GM11168 (cell line): ENCODE measurements around the gene CLINT1.
"Not testable (repeated sequence)": the region's sequence is repeated elsewhere in the genome, so short reads cannot be mapped to it uniquely, and the experiment has no call there.

ENCODE experiments used
- in situ Hi-C: fragments of 300-500 bp; cut with MboI; formaldehyde crosslinking; loops from one replicate; pipeline ENCODE4 v1.12.0; 2022; ENCODE audit warnings: low sequenced_read_pairs; ENCODE audit not compliant: unreplicated experiment

Gene CLINT1

DNA sequence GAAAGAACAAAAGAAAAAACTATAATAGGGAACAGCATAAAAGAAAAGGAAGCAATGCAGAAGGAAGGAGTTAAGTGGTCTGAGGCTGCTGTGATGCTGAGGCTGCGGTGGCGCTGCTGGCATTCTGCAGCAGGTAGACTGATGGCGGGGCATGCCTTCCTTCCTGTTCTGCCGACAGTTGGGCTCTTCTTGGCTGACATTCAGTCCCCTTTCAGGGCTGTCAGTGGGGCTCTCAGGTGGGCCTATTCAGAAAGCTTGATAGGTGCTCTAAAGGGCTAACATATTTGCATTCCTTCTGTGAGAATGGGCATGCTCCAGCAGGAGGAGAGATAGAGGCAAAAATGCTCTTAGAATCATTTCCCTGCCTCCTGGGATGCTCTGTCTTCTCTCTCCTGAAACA is 5.1 kb upstream of the CLINT1 start:
- in situ Hi-C loops, result no loop called here

DNA sequence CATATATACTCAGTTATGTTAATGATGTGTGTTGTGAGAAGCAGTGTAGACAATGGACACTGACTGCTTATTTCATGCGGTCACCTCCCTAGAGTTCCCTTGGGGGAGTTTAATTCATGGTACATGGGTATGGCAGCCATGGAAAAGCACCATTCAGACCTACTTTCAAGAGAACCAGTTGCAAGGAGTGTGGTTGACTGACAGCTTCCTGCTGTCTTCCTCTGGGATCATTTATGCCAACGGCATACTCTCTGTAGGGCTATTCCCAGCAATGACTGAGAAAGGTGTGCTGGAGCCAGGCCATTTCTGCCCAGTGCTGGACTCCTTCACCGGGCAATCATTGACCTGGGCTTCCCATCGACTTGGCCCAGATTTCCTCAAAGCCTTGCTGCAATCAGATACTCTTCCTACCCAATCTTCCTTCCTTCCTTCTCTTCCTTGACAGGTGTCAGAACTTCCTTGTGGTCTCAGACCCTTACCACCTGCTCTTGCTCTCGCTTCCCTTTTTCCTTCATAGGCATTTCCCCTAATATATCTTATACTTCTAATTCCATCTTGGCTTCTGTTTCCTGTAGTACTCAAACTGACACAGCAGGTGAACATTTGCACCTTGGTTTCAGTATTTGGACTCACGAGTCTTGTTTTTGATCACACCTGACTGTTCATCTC is 3.4 kb upstream of the CLINT1 start:
- in situ Hi-C loops, result no loop called here

DNA sequence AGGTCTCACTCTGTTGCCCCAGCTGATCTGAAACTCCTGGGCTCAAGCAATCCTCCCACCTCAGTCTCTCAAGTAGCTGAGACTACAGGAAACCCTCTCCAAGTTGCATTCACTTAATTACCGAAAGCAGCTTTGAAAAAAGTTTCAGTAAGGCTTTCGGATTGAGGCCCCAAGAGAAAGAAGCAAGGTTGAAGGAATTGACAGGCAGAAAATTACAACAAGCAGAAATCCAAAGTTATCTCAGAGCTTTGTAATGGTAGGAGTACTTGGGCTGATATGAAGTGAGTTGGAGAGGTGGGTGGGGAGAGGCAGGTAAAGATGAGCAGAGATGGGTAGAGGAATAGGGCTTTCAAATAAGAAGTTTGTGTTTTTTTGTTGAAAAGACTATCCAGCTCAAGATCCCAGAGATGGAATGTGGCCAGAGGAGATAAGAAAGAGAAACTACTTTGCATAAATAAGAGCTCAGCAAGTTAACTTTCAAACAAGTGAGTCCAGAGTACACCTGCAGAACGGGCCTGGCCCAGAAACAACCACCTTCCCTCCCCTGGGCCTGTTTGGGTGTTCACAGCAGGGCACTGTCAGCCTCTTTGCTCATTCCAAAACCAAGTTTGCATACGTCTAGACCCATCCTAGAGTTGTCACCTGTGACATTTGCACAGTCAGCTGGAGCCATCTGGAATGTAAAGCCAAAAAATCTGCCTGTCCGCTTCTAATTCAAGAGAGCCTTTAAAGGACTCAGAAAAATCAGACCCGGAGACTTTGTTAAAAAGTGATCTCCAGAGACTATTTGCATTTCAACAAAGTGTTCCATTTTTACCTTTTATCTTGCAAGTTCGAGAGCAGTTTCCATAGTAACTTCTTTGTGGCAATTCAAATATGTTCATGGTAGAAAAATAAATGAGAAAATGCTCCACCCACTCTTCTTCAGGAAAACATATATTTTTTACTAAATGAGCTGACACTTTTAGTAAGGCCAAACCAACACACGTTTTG is 2.2 kb upstream of the CLINT1 start:
- in situ Hi-C loops, result no loop called here

DNA sequence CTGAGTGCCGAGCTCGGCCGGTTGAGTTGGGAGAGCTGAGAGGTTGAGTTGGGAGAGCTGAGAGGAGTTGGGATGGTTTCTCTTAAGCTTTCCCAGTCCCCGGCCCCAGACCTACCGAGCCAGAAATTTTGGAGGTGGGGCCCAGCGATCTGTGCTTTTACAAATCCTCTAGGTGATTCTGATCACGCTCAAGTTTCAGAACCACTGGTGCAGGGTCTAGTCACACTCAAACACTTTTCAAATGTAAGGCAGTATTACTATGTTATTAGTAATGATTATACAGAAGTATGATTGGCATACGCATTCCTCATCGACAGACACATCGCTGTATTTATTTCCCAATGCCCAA is 256 bp upstream of the CLINT1 start:
- in situ Hi-C loops, result no loop called here

DNA sequence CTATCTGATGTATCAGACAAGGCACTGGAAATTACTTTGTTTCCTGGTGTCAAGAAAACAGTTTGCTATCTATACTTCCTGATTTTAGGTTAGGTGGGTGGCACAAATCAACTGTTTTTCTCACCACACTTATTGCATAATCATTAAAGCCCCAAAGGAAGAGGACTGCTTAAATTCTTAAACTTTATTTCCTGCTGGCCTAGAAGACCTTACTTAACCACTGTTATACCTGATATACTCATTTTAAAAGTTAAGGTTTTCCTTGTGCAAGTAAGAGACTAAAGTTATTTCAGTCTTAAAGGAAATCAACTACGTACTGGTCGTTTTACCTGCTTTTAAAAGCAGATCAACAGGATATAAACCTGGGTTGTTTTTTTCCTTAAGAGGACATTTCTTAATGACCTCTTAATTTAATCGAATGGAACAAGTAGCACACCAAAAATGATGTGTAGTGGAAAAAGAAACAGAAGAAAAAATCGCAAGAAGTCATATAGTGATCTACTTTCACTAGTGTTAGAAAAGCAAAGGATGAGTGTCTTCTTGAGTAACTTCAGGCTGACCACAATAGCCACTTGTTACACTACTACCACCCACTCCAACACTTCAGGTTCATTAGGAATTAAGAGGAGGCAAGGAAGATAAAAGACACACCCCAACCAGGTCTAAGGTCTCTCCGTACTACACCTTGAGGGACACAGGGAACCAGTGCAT is 974 bp downstream of the CLINT1 start:
- in situ Hi-C loops, result no loop called here

DNA sequence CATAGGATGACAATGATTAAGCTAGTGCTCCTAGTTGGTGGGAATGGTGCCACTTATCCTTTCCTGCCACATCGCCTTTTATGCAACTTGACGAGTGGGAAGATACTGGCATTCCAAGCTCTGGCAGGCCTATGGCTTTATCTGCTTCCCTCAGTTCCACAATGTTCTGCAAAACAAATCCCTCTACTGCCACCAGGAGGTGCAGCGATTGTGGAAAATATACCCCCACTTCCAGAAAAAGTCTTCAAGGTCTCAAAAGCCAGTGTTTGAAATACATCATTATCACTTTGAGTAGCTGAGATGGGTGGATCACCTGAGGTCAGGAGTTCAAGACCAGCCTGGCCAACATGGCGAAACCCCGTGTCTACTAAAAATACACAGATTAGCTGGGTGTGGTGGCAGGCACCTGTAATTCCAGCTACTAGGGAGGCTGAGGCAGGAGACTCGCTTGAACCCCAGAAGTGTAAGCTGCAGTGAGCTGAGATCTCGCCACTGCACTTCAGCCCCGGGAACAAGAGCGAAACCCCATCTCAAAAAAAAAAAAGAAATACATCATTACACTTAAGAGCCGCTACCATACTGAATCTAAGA is 3.4 kb downstream of the CLINT1 start:
- in situ Hi-C loops, result no loop called here

DNA sequence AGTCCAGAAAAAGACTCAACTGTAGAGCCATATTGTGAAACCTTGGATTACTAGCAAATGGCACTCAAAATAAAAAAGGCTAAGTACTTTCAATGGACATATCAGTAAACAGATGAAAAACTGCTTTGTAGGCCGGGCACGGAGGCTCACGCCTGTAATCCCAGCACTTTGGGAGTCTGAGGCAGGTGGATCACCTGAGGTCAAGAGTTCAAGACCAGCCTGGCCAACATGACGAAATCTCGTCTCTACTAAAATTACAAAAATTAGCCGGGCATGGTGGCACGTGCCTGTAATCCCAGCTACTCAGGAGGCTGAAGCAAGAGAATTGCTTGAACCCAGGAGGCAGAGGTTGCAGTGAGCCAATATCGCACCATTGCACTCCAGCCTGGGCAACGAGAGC is 5.6 kb downstream of the CLINT1 start:
- in situ Hi-C loops, result not testable (repeated sequence)

DNA sequence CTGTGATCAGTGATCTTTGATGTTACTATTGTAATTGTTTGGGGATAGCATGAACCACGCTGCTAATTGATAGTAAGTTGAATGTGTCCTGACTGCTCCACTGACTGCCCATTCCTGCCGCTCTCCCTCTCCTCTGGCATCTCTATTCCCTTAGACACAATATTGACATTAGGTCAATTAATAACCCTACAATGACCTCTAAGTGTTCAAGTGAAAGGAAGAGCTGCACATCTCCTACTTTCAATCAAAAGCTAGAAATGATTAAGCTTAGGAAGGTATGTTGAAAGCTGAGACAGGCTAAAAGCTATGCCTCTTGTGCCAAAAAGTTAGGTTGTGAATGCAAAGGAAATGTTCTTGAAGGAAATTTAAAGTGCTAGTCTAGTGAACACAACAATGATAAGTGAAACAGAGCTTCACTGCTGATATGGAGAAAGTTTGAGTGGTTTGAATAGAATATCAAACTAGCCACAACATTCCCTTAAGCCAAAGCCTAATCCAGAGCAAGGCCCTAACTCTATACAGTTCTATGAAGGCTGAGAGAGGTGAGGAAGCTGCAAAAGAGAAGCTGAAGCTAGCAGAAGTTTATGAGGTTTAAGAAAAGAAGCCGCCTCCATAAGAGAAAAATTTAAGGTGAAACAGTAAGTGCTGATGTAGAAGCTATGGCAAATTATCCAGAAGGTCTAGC is 12.9 kb downstream of the CLINT1 start:
- in situ Hi-C loops, result no loop called here

DNA sequence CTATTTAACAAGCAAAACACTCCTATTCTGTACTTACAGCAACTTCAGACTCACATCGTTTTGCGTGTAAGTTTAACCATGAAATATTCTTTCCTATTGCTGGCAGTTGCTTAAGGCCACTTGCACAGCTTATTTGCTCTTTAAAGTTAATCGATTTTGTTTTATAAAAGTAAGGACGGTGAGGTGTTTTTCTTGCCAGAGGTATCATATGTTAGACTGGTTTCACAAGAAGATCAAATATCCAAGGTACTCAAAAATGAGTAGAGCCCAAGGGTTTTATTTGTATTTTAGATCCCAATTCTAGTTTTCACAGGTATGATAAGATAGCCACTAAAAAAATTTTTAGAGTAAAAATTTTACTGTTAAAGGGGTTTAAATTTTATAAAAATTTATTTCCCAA is 16.2 kb downstream of the CLINT1 start:
- in situ Hi-C loops, result no loop called here

DNA sequence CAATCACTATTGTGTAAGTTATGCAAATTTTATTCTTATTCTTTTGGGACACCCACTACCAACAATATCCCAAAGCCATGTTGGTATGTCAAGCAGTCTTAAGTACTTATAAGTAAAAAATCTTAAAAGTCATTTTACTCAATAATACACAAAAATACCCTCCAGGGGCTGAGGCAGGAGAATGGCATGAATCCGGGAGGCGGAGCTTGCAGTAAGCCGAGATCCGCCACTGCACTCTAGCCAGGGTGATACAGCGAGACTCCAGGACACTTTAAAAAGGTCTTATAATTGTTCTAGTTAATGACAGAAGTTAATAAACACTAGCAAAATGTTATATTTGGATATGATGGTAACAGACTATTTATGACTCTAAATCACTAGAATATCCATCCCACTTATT is 16.8 kb downstream of the CLINT1 start:
- in situ Hi-C loops, result no loop called here

DNA sequence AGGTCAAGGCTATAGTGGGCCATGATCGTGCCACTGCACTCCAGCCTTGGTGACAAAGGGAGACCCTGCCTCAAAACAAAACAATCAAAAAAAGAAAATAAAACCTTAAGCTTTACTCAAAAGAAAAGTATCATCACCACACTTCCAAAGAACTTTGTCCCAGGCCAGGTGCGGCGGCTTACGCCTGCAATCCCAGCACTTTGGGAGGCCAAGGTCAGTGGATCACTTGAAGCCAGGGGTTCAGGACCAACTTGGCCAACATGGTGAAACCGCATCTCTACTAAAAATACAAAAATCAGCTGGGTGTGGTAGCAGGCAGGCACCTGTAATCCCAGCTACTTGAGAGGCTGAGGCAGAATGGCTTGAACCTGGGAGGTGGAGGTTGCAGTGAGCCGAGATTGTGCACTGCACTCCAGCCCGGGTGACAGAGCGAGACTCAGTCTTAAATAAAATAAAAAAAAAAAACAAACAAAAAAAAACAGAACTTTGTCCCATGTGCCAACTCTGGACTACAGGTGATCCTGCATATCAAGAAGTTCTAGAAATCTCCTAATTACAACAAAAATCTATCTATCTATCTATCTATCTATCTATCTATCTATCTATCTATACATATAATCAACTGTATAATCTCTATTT is 19.7 kb downstream of the CLINT1 start:
- in situ Hi-C loops, result no loop called here

DNA sequence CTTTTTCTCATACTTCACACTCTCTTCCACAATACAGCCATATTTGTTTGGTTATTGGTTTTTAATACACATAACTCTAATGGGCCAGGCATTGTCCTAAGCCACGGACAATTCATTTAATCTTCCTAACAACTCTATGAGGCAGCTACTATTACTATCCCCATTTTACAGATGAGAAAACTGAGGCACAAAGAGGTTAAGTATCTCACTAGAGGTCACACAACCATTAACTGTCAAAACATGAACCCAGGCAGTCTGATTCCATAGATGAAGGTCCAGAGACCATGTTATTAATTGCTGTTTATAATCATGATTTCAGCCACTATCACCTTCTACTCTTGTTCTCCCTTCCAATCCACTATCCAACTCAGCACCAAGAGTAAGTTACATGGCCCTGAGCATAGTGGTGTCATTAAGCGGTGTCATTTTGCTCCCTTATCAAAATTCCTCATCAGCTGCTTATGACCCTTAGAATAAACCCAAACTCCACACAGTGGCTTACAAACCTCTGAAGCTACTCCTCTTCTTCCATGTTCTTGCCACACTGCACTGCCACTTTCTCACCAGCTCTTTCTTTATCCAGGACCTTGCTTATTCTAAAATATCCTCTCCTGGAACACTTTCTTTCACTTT is 22.7 kb downstream of the CLINT1 start:
- in situ Hi-C loops, result no loop called here

DNA sequence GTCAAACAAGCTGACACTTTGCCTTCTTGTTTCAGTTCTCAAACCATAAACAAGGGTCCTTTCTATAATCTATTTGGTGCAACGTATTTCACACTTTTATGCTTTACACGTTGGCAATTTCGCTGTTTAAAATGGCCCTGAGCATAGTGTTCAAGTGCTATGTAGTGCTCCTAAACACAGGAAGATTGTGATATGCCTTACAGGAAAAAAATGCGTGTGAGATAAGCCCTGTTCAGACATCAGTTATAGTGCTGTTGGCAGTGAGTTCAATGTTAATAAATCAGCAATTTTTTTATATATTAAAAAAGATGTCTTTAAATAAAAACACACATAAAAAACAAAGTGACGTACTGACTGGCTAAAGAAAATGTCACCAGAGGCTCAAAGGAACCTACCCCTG is 23.9 kb downstream of the CLINT1 start:
- in situ Hi-C loops, result no loop called here

DNA sequence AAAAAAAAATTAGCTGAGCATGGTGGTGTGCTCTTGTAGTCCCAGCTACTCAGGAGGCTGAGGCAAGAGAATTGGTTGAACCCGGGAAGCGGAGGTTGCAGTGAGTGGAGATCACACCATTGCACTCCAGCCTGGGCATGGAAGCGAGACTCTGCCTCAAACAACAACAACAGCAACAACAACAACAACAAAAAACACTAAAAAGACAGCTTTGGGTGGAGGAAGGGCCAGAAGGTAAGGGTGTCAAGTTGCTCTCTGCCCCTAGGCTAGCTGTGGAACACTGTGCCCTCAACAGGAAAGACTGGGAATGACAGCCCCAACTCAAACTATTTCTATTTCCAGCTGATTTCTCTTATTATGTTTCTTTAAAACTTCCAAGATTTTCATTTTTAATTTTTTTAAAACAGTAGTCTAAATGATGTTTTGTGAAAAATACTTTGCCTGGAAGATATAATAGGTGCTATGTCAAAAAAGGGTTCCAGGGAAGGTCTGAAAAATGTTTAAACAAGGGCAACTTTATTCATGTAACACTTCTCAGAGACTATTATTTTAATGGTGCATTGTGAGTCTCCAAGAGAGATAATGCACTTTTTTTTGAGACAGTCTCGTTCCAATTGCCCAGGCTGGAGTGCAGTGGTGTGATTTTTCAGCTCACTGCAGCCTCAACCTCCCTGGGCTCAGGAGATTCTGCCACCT is 29.9 kb downstream of the CLINT1 start:
- in situ Hi-C loops, result loop anchor here (10.0 kb wide), 1 partner anchor 116 kb away; no protein-coding TSS in a partner anchor

DNA sequence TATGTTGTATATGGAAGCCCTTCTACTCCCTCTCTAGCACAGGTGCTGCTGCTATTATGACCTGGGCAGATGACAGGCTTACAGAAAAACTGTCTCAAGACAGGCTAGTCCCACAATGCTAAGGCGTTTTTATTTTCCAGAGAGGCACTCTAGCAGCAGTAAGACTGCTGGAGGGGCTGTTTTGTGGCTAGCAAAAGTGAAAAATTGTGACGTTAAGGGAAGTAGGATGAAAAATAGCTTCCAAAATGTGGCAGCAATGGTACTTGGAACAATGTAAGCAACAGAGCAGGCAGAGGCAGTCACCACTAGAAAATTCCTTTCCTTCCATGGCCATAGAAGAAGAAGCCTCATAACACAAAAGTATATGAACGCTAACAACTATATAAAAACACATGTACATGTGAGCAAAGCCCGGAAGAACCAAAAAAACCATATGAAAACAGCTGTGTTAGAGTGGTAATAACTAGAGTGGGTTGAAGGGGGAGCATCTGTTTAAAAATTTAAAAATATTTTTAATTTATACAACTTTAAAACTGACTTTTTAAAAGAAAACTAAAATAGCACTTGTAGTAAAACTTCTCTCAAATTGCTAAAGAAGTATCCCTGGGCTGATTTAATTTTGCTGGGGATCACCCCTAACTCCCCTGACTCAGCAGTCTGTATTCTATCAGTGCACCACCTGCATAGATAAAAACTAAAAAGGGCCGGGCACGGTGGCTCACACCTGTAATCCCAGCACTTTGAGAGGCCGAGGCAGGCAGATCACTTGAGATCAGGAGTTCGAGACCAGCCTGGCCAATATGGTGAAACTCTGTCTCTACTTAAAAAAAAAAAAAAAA is 30.6 kb downstream of the CLINT1 start:
- in situ Hi-C loops, result loop anchor here (10.0 kb wide), 1 partner anchor 116 kb away; no protein-coding TSS in a partner anchor

DNA sequence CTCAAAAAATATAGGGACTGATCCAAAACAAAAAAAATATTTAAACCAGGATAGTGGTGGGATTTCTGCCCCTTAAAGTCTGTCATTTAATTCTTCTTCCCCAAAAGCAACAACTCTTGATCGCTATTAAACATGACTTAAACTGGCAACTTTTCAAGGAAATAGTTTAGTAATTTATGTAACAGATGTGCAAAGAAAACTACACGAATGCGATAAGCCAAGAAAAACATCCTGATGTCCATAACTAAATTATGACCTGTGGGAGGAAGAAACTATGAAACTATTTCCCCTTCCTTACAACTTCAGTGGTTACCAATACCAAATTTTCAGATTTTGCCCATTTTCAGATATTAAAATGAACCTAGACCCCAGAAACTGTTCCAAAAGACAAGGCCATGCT is 31.5 kb downstream of the CLINT1 start:
- in situ Hi-C loops, result loop anchor here (10.0 kb wide), 1 partner anchor 117 kb away; no protein-coding TSS in a partner anchor

DNA sequence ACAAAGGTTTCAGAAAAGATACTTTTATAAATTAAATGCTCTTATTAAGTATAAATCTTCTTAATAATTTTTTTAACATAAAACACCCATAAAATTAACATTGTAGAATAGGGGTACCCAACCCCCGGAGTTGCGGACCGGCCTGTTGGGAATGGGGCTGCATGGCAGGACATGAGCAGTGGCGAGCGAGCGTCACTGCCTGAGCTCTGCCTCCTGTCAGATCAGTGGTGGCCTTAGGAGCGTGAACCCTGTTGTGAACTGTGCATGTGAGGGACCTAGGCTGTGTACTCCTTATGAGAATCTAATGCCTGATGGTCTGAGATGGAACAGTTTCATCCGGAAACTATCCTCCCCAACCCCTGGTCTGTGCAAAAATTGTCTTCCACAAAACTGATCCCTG is 35.3 kb downstream of the CLINT1 start:
- in situ Hi-C loops, result loop anchor here (10.0 kb wide), 1 partner anchor 121 kb away; no protein-coding TSS in a partner anchor
